ENCODE data around the gene TBX19. TPM values are rescaled to one million over a fixed set of nuclear protein-coding genes. Genes with fewer than 3 reads are reported as not detected.

TBX19 gene
- total and polyA plus RNA-seq, 2 of the 4 experiments (the other 2 are of a cell fraction), result 0.18 to 0.89 TPM

GRCh38 chr1:168279253-168279652, 1.4 kb upstream of the TBX19 start:
- no peak overlapping the region for H3K56ac ChIP-seq (ENCODE audit: extremely low read depth, insufficient read depth, low read length)

More at GRCh38 chr1:168279253-168279652, 1.4 kb upstream of the TBX19 start:
- Histone ChIP-seq H2BK5ac (ENCODE audit: low read depth, low read length, poor library complexity, severe bottlenecking) (no peak overlapping the region), H3K79me1 (ENCODE audit: low read depth in 1 of 2, low read length in 2 of 2) (no peaks in the 10 kb centered on the region), H3K14ac (replicated peaks; ENCODE audit: low read depth, low read length) (no peak overlapping the region), H3K4me3 (ENCODE audit: insufficient read depth, low read depth, low read length) (no peak overlapping the region), H3K36me3 (ENCODE audit: control insufficient read depth, insufficient read depth, low read length) (no peaks in the 10 kb centered on the region), H3K9me1 (ENCODE audit: insufficient read depth, low read length) (no peaks in the 10 kb centered on the region), H2BK15ac (ENCODE audit: low read depth, low read length) (no peak overlapping the region), H2AK9ac (replicated peaks; ENCODE audit: low read depth, low read length, poor library complexity) (no peak overlapping the region), H4K8ac (ENCODE audit: low read depth in 2 of 2, low read length in 2 of 2) (no peak overlapping the region), H3K9me3 (ENCODE audit: control insufficient read depth, insufficient read depth, low read length) (no peaks in the 10 kb centered on the region), H2AFZ (replicated peaks; ENCODE audit: low read length, poor library complexity) (no peak overlapping the region), H3K9ac (ENCODE audit: low read depth, low read length) (no peak overlapping the region), H4K5ac (ENCODE audit: low read depth, low read length) (no peak overlapping the region), H3K18ac (ENCODE audit: low read depth, low read length) (no peak overlapping the region), H3K4me1 (ENCODE audit: control insufficient read depth, insufficient read depth, low read length) (peaks cover 4% of the 10 kb centered on the region), H2AK5ac (ENCODE audit: low read depth, low read length) (no peak overlapping the region), H2BK120ac (ENCODE audit: low read depth, low read length) (no peak overlapping the region), H3K23ac (ENCODE audit: low read depth, low read length) (no peak overlapping the region), H3K27ac (ENCODE audit: insufficient read depth, low read length) (no peak overlapping the region), H3K4ac (ENCODE audit: low read depth, low read length) (no peak overlapping the region), H3K27me3 (ENCODE audit: control insufficient read depth, insufficient read depth, low read length) (no peaks in the 10 kb centered on the region), H2BK20ac (ENCODE audit: low read depth, low read length) (no peak overlapping the region), H4K91ac (ENCODE audit: insufficient read depth, low read depth, low read length) (no peak overlapping the region), H4K20me1 (ENCODE audit: insufficient read depth, low read length) (no peaks in the 10 kb centered on the region), H3K4me2 (ENCODE audit: low read depth, low read length) (no peak overlapping the region)
- no TSS peak for BruUV-seq (replicated peaks)
- WGBS, 2 experiments (ENCODE audit: extremely low coverage in 2 of 2, insufficient read length in 1 of 2), result 100% methylated on average over 1 of the region's 1 CpG; no CpG with 5 or more reads in 1 of the 2 experiments
- TF ChIP-seq MAZ (IDR thresholded peaks at IDR 0.05; ENCODE audit: borderline replicate concordance, low read depth, low read length) (no peak), BHLHE40 (IDR thresholded peaks at IDR 0.05; ENCODE audit: low read depth, low read length) (no peak), MAFK (IDR thresholded peaks at IDR 0.05; ENCODE audit: low read depth, low read length) (no peak), RAD21 (IDR thresholded peaks at IDR 0.05; ENCODE audit: low read length) (no peak), NFE2L2 (IDR thresholded peaks at IDR 0.05; ENCODE audit: low read depth, low read length) (no peak), ELK1 (IDR thresholded peaks at IDR 0.05; ENCODE audit: borderline replicate concordance, low read depth, low read length) (no peak), MXI1 (IDR thresholded peaks at IDR 0.05; ENCODE audit: borderline replicate concordance, low read depth, low read length) (no peak), RFX5 (IDR thresholded peaks at IDR 0.05; ENCODE audit: low read depth, low read length) (no peak), CHD1 (IDR thresholded peaks at IDR 0.05; ENCODE audit: low read depth, low read length) (no peak), USF2 (IDR thresholded peaks at IDR 0.05; ENCODE audit: low read depth, low read length) (no peak), FOS (IDR thresholded peaks at IDR 0.05; ENCODE audit: low read depth, low read length) (no peak), CEBPB (IDR thresholded peaks at IDR 0.05; ENCODE audit: low read depth, low read length) (no peak), RCOR1 (IDR thresholded peaks at IDR 0.05; ENCODE audit: insufficient replicate concordance, low read length) (no peak), SMC3 (IDR thresholded peaks at IDR 0.05; ENCODE audit: low read depth, low read length) (no peak), POLR2A (IDR thresholded peaks at IDR 0.05; ENCODE audit: low read depth, low read length) (no peak)
- TF ChIP-seq, protein P1, sequence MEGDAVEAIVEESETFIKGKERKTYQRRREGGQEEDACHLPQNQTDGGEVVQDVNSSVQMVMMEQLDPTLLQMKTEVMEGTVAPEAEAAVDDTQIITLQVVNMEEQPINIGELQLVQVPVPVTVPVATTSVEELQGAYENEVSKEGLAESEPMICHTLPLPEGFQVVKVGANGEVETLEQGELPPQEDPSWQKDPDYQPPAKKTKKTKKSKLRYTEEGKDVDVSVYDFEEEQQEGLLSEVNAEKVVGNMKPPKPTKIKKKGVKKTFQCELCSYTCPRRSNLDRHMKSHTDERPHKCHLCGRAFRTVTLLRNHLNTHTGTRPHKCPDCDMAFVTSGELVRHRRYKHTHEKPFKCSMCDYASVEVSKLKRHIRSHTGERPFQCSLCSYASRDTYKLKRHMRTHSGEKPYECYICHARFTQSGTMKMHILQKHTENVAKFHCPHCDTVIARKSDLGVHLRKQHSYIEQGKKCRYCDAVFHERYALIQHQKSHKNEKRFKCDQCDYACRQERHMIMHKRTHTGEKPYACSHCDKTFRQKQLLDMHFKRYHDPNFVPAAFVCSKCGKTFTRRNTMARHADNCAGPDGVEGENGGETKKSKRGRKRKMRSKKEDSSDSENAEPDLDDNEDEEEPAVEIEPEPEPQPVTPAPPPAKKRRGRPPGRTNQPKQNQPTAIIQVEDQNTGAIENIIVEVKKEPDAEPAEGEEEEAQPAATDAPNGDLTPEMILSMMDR (conservative IDR thresholded peaks at IDR 0.05; ENCODE audit: low read depth, low read length), result no peak
- intact Hi-C loops (cut with micrococcal nuclease), result no loop called here
- no peak for DNase-seq
- dilution Hi-C loops (cut with HindIII; ENCODE audit: low sequenced_read_pairs, unreplicated experiment), result no loop called here
- in situ Hi-C loops (cut with MboI; ENCODE audit: low sequenced_read_pairs), result no loop called here
- no peak for ATAC-seq (ENCODE audit: low read depth)
- ChIA-PET POLR2A (ENCODE audit: unreplicated experiment) (interaction anchor here (0.7 kb wide), 1 partner anchor 14 kb away, joined by 4 read pairs; no protein-coding TSS in a partner anchor), CTCF (interaction anchor here (1.0 kb wide), 1 partner anchor 12 kb away, joined by 3 read pairs; no protein-coding TSS in a partner anchor)
